SK-N-SH (cell line): ENCODE data around the gene DCAF16.

Experiments used
- CHD2 ChIP-seq: fragments of 150-350 bp; IDR thresholded peaks from 2 replicates; pipeline ENCODE4 v1.6.1; 2018; ENCODE audit warnings: low read length; ENCODE audit not compliant: partially characterized antibody
- CTCF ChIP-seq: fragments of 200-600 bp; sonication (generic); IDR thresholded peaks from 2 replicates; pipeline ENCODE4 v1.6.1; 2017; ENCODE audit warnings: antibody characterized with exemption, mild to moderate bottlenecking, moderate library complexity
- EZH2phosphoT487 ChIP-seq: fragments of 200-600 bp; sonication (generic); IDR thresholded peaks from 2 replicates; pipeline ENCODE4 v1.6.1; 2017; ENCODE audit warnings: low read depth, mixed run types, mild to moderate bottlenecking, antibody characterized with exemption, moderate library complexity, borderline replicate concordance
- FOSL2 ChIP-seq: IDR thresholded peaks from 2 replicates; pipeline ENCODE4 v1.4.0; 2012; ENCODE audit warnings: low read depth, mild to moderate bottlenecking, moderate library complexity, borderline replicate concordance
- MAX ChIP-seq: IDR thresholded peaks from 2 replicates; pipeline ENCODE4 v1.4.0; 2012; ENCODE audit warnings: low read depth
- YY1 ChIP-seq: IDR thresholded peaks from 2 replicates; pipeline ENCODE4 v1.4.0; 2012; ENCODE audit warnings: low read depth, mild to moderate bottlenecking

- TF ChIP-seq FOSL2 = no peak
- no peak for TF ChIP-seq CTCF
- no peak for TF ChIP-seq CHD2
- no peak for TF ChIP-seq YY1
- no peak for TF ChIP-seq MAX
- no peak for TF ChIP-seq EZH2phosphoT487
Measured at GRCh38 chr4:17786567-17786966, 24.0 kb downstream of the DCAF16 start.
